Measurements from ENCODE around the gene WDSUB1. TPM values are rescaled to one million over a fixed set of nuclear protein-coding genes. Genes with fewer than 3 reads are reported as not detected.

WDSUB1 gene
- total RNA-seq, 1 experiment from 2014 or later: 9.4 TPM

GRCh38 chr2:159199236-159199635, 87.3 kb downstream of the WDSUB1 start:
- no peak for DNase-seq (ENCODE audit: low spot score)

DNA sequence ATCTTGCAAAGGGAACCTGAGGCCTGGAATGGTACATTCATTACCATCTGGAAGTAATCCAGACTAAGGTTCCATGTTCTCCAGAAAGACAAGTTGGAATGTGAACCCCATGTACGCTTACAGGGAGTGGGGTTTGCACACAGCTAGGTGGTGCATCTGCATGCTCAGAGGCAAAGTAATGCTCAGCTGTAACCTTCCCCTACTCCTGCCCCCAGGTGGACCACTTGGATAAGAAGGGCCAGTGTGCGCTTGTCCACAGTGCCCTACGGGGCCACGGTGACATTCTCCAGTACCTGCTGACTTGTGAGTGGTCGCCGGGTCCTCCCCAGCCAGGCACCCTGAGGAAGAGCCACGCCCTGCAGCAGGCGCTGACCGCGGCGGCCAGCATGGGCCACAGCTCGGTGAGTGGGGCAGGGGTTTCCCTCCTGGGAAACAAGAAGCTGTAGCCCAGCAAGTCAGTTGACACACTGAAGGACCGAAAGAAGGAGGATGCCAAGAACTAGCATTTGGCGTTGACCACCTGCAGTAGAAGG, 90.0 kb downstream of the WDSUB1 start:
- no peak for DNase-seq (ENCODE audit: low spot score)

DNA sequence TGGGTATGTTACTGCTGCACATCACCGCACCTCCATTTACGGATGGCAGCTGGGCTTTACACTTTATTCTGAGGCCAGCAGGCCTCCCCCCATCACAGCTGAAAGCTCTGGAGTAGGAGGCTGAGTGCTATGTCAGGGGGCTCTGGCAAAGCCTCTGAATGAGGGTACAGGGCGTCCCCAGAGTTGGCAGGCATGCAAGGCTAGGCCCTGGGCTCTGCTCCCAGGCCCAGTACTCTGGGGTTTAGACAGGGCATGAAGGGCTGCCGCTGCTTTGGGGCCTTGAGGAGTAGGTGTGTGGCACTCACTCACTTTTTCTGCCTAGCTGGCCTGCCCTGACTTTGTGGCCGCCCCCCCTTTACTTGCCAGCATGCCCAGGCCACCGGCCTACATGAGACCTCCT, 90.8 kb downstream of the WDSUB1 start:
- no peak for DNase-seq (ENCODE audit: low spot score)

DNA sequence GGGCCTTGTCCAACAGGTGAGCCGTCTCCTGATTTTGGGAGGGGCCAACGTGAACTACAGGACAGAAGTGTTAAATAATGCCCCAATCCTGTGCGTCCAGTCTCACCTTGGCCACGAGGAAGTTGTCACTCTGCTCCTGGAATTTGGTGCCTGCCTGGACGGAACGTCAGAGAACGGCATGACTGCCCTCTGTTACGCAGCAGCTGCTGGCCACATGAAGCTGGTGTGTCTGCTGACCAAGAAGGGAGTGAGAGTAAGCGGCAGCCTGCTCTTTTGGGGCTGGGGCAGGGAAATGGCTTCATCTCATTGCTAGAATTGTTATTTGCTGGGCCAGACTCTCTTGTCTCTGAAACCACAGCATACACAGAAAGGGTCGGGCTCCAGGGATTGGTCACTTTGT, 92.3 kb downstream of the WDSUB1 start:
- DNase-seq (ENCODE audit: low spot score): no peak

DNA sequence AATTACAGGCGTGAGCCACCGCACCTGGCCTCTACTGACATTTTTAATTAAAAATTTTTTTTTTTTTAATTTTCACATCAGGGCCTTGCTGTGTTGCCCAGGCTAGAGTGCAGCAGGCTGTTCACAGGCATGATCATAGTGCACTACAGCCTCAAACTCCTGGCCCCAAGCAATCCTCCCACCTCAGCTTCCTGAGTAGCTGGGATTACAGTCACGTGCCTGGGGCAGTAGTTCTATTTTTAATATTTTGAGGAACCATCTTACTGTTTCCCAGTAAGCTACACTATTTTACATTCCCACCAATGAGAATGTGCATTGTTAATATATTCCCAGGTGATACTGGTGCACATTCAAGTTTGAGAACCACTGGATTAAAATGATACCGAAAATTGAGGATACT, 92.7 kb downstream of the WDSUB1 start:
- DNase-seq (ENCODE audit: low spot score): no peak

GRCh38 chr2:159192371-159192918, 94.1 kb downstream of the WDSUB1 start:
- DNase-seq (ENCODE audit: low spot score): no peak

DNA sequence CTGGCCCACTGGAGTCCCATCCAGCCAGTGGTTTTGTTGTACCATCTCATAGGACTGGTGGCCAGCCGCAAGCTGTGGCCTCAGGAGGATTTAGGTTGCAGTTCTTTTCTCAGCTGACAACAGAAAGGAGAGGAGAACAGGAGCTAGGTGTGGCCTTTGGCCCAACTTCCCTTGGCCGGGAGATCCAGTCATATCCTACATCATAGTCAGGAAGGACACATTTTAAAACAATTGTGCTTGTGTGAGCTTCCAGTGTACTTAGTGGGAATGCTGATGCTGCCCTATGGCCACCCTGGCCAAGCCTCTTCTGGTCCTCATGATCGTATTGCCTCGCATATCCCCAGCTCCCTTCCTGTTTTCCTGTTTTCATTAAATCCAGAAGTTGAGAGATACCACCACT, 98.1 kb downstream of the WDSUB1 start:
- no peak for DNase-seq (ENCODE audit: low spot score)

- DNase-seq (ENCODE audit: low spot score): no peak
These were observed 99.4 kb downstream of the WDSUB1 start for GRCh38 chr2:159187106-159187505.

DNA sequence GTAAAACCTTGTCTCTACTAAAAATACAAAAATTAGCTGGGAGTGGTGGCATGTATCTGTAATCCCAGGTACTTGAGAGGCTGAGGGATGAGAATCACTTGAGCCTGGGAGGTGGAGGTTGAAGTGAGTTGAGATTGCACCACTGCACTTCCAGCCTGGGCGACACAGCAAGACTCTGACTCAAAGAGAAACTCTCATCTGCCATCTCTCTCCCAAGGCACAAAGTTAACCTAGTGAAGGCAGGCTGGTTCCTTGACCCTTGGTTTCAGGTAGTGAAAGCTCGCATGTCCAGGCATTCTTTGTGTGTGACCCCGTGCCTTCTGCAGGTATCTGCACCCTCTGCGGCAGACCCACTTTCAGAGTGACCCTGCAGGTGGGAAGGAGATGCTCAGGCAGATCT, 100.0 kb downstream of the WDSUB1 start:
- no peak for DNase-seq (ENCODE audit: low spot score)
